Ishikawa (cell line): Measurements from ENCODE around the gene MYMX.

Experiments
- CEBPB ChIP-seq: IDR thresholded peaks from 2 replicates; pipeline ENCODE4 v1.6.1; 2012
- CREB1 ChIP-seq: IDR thresholded peaks from 2 replicates; pipeline ENCODE4 v1.6.1; 2012; ENCODE audit warnings: low read depth
- EGR1 ChIP-seq: IDR thresholded peaks from 2 replicates; pipeline ENCODE4 v1.6.1; 2012
- EP300 ChIP-seq: IDR thresholded peaks from 2 replicates; pipeline ENCODE4 v1.6.1; 2012; ENCODE audit warnings: borderline replicate concordance
- FOXM1 ChIP-seq: IDR thresholded peaks from 2 replicates; pipeline ENCODE4 v1.6.1; 2012; ENCODE audit warnings: low read depth, borderline replicate concordance
- NFIC ChIP-seq: IDR thresholded peaks from 2 replicates; pipeline ENCODE4 v1.6.1; 2012
- RAD21 ChIP-seq: IDR thresholded peaks from 2 replicates; pipeline ENCODE4 v1.6.1; 2012; ENCODE audit warnings: low read depth
- TAF1 ChIP-seq: IDR thresholded peaks from 2 replicates; pipeline ENCODE4 v1.6.1; 2012; ENCODE audit warnings: low read depth, mild to moderate bottlenecking
- TCF12 ChIP-seq: IDR thresholded peaks from 2 replicates; pipeline ENCODE4 v1.6.1; 2012; ENCODE audit warnings: low read depth
- TEAD4 ChIP-seq: IDR thresholded peaks from 2 replicates; pipeline ENCODE4 v1.6.1; 2012
- YY1 ChIP-seq: IDR thresholded peaks from 2 replicates; pipeline ENCODE4 v1.6.1; 2012; ENCODE audit warnings: low read depth
- ZBTB7A ChIP-seq: IDR thresholded peaks from 2 replicates; pipeline ENCODE4 v1.6.1; 2012; ENCODE audit warnings: low read depth
- TF ChIP-seq, protein P1 (sequence below): IDR thresholded peaks from 2 replicates; pipeline ENCODE4 v1.6.1; 2012; ENCODE audit warnings: low read depth, mild to moderate bottlenecking
- TF ChIP-seq, protein P2 (sequence below): IDR thresholded peaks from 2 replicates; pipeline ENCODE4 v1.6.1; 2012
- TF ChIP-seq, protein P3 (sequence below): IDR thresholded peaks from 2 replicates; pipeline ENCODE4 v1.6.1; 2012

Gene MYMX

DNA sequence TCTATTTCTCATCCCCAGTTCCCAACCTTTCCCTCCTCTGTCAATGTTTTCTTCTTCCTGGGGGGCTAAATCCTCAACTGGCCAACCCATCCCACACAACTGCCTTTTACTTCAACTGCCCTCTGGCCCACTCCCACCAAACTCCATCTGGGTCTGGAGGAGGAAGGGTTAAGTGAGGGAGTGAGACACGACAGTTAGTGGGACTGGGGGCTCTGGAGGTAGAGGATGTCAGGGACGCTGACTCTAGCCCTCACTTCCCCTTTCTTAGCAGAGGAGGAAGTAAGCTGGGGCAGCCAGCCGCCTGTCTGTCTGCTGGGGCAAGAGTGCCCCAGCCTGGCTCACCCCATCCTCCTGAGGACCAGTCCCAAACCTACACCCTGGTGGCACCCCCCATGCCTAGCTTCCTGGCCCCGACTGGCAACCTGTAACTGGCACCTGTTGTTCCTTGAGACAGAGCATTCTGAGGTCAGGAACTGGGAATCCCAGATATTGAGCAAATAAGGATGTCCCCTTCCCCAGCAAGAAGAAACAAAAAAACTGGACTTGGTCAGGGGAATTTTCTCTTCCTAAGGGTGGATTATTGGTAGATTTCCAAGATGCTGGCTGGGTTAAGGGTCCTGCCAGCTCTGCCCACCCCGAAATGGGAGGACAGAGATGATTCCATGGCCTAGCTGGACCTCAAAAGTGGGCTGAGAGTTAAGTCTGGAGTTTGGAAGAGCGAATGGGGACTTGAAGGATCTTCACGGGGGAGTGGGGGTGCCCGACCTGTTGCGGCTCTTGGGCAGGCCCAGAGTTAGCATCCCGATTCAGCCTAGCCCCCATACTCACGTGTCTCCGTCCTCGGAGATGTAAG, 47.7 kb downstream of the MYMX start:
- TF ChIP-seq EP300 = no peak
- no peak for TF ChIP-seq TEAD4
- TF ChIP-seq, protein P1, sequence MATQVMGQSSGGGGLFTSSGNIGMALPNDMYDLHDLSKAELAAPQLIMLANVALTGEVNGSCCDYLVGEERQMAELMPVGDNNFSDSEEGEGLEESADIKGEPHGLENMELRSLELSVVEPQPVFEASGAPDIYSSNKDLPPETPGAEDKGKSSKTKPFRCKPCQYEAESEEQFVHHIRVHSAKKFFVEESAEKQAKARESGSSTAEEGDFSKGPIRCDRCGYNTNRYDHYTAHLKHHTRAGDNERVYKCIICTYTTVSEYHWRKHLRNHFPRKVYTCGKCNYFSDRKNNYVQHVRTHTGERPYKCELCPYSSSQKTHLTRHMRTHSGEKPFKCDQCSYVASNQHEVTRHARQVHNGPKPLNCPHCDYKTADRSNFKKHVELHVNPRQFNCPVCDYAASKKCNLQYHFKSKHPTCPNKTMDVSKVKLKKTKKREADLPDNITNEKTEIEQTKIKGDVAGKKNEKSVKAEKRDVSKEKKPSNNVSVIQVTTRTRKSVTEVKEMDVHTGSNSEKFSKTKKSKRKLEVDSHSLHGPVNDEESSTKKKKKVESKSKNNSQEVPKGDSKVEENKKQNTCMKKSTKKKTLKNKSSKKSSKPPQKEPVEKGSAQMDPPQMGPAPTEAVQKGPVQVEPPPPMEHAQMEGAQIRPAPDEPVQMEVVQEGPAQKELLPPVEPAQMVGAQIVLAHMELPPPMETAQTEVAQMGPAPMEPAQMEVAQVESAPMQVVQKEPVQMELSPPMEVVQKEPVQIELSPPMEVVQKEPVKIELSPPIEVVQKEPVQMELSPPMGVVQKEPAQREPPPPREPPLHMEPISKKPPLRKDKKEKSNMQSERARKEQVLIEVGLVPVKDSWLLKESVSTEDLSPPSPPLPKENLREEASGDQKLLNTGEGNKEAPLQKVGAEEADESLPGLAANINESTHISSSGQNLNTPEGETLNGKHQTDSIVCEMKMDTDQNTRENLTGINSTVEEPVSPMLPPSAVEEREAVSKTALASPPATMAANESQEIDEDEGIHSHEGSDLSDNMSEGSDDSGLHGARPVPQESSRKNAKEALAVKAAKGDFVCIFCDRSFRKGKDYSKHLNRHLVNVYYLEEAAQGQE = no peak
- no peak for TF ChIP-seq TAF1
- TF ChIP-seq, protein P2, sequence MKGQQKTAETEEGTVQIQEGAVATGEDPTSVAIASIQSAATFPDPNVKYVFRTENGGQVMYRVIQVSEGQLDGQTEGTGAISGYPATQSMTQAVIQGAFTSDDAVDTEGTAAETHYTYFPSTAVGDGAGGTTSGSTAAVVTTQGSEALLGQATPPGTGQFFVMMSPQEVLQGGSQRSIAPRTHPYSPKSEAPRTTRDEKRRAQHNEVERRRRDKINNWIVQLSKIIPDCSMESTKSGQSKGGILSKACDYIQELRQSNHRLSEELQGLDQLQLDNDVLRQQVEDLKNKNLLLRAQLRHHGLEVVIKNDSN = no peak
- no peak for TF ChIP-seq EGR1
- TF ChIP-seq RAD21 = no peak
- no peak for TF ChIP-seq TCF12
- TF ChIP-seq ZBTB7A = no peak
- TF ChIP-seq YY1 = no peak

GRCh38 chr6:44265007-44265721, 48.4 kb downstream of the MYMX start, which contains the start of gene NFKBIE:
Gene NFKBIE, minus strand, starts transcription at chr6:44265551. Its CDS starts 205 bp downstream, at chr6:44265346.
- TF ChIP-seq RAD21 (peak; percentile 27; the same call in 1 of the 2 replicates), EGR1 (no peak), TAF1 (peak; percentile 77), TCF12 (no peak), EP300 (no peak), ZBTB7A (0 out of 2 replicates have a peak, but pooled peaks have one; percentile 74), NFIC (peak; percentile 9; the same call in 1 of the 2 replicates)
- TF ChIP-seq, protein P2 = no peak

GRCh38 chr6:44265722-44266233, 49.1 kb downstream of the MYMX start:
- TF ChIP-seq, protein P1 = no peak
- TF ChIP-seq CEBPB (no peak), TEAD4 (no peak)

DNA sequence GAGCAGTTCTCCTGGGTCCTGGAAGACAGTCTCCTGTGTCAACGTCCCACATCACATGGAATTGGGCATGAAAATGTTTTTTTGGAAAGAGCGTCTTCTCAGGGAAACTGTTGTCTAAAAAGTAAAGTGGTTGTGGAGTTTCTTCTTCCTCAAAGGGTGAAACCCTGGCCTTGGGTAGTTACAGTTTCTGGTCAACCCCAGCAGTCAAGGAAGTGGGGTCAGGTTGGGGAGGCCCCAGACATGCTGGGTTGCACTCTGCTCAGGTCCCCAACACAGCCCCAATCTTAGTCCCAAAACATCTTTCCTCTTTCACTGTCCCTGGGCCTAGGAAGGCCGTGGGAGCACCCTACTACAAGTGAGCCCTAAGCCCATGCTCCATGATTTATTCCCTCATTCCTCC, 49.6 kb downstream of the MYMX start:
- TF ChIP-seq EGR1 (no peak), CEBPB (no peak), YY1 (no peak), CREB1 (no peak), TEAD4 (no peak), FOXM1 (no peak), EP300 (no peak), RAD21 (no peak)
- TF ChIP-seq, protein P3, sequence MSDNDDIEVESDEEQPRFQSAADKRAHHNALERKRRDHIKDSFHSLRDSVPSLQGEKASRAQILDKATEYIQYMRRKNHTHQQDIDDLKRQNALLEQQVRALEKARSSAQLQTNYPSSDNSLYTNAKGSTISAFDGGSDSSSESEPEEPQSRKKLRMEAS = no peak

- no peak for TF ChIP-seq EP300
- TF ChIP-seq, protein P1 = no peak
- TF ChIP-seq FOXM1 = no peak
- TF ChIP-seq TAF1 = no peak
- no peak for TF ChIP-seq YY1
- TF ChIP-seq, protein P3 = no peak
- TF ChIP-seq NFIC = no peak
- TF ChIP-seq, protein P2 = no peak
- no peak for TF ChIP-seq CEBPB
- no peak for TF ChIP-seq RAD21
Measured at GRCh38 chr6:44267252-44267651, 50.5 kb downstream of the MYMX start.
